ENCODE data around the gene EFNA1. TPM values are rescaled to one million over a fixed set of nuclear protein-coding genes. Genes with fewer than 3 reads are reported as not detected.
A peak's percentile ranks its signal among the peaks of the same experiment; 100 is the strongest.

Gene EFNA1
- total RNA-seq, 1 experiment from 2014 or later: 1.0 TPM

- TF ChIP-seq CTCF (conservative IDR thresholded peaks at IDR 0.05; ENCODE audit: low read depth, low read length) (no peak), EZH2 (IDR thresholded peaks at IDR 0.05; ENCODE audit: borderline replicate concordance, low read depth, low read length, poor library complexity, severe bottlenecking) (no peak)
- intact Hi-C loops (cut with micrococcal nuclease; ENCODE audit: unreplicated experiment): no loop called here
- POLR2A ChIA-PET (ENCODE audit: low non-redundant PET): interaction anchor here (0.5 kb wide), 1 partner anchor 11 kb away, joined by 5 read pairs; no protein-coding TSS in a partner anchor
Observed at GRCh38 chr1:155079210-155079486, 48.5 kb upstream of the EFNA1 start.

GRCh38 chr1:155079487-155080311 is 48.0 kb upstream of the EFNA1 start:
- peak overlapping the region; percentile 63 for H3K4me3 ChIP-seq (ENCODE audit: low read depth, low read length, poor library complexity, severe bottlenecking)
- ChIA-PET CTCF (interaction anchor here (1.1 kb wide), 1 partner anchor 16 kb away, joined by 3 read pairs; the partner anchor contains the start of gene EFNA4), POLR2A (ENCODE audit: low non-redundant PET) (no interaction called here)
- peak overlapping the region; percentile 55 for H3K27ac ChIP-seq (ENCODE audit: low read depth, low read length, poor library complexity, severe bottlenecking)
- no TSS peak for BruUV-seq (replicated peaks)
- H3K27me3 ChIP-seq (replicated peaks; ENCODE audit: insufficient read depth, low read depth, low read length, poor library complexity): peaks cover 23% of the 10 kb centered on the region
- intact Hi-C loops (cut with micrococcal nuclease; ENCODE audit: unreplicated experiment): loop anchor here (5.0 kb wide), 1 partner anchor 77 kb away; the partner anchor contains the start of gene ZBTB7B
- no peaks in the 10 kb centered on the region for H3K9me3 ChIP-seq (ENCODE audit: low read depth, low read length, poor library complexity, severe bottlenecking)
- no peak for DNase-seq (ENCODE audit: low spot score)
- TF ChIP-seq CTCF (conservative IDR thresholded peaks at IDR 0.05; ENCODE audit: low read depth, low read length) (no peak), EZH2 (IDR thresholded peaks at IDR 0.05; ENCODE audit: borderline replicate concordance, low read depth, low read length, poor library complexity, severe bottlenecking) (no peak)
- peaks cover 49% of the 10 kb centered on the region for H3K4me1 ChIP-seq (ENCODE audit: insufficient read depth, low read length, poor library complexity, severe bottlenecking)
- H3K36me3 ChIP-seq (ENCODE audit: insufficient read depth, low read length, poor library complexity, severe bottlenecking): no peaks in the 10 kb centered on the region

More at GRCh38 chr1:155079210-155079486, 48.5 kb upstream of the EFNA1 start:
- Histone ChIP-seq H3K27me3 (replicated peaks; ENCODE audit: insufficient read depth, low read depth, low read length, poor library complexity) (peaks cover 23% of the 10 kb centered on the region), H3K4me3 (ENCODE audit: low read depth, low read length, poor library complexity, severe bottlenecking) (peak overlapping the region; percentile 63), H3K36me3 (ENCODE audit: insufficient read depth, low read length, poor library complexity, severe bottlenecking) (no peaks in the 10 kb centered on the region), H3K4me1 (ENCODE audit: insufficient read depth, low read length, poor library complexity, severe bottlenecking) (peaks cover 44% of the 10 kb centered on the region), H3K27ac (ENCODE audit: low read depth, low read length, poor library complexity, severe bottlenecking) (peak overlapping the region; percentile 55), H3K9me3 (ENCODE audit: low read depth, low read length, poor library complexity, severe bottlenecking) (no peaks in the 10 kb centered on the region)
- CTCF ChIA-PET: interaction anchor here (0.6 to 1.1 kb wide), 2 partner anchors 16 to 38 kb away, joined by 3 to 6 read pairs; partner anchors contain the start of gene EFNA4
- BruUV-seq (replicated peaks): no TSS peak
- no peak for DNase-seq (ENCODE audit: low spot score)

- ChIA-PET POLR2A (ENCODE audit: low non-redundant PET) (no interaction called here), CTCF (interaction anchor here (0.6 to 1.5 kb wide), 3 partner anchors 11 to 64 kb away, joined by 3 to 5 read pairs (median 4); no protein-coding TSS in a partner anchor)
- BruUV-seq (replicated peaks): no TSS peak
- H3K4me1 ChIP-seq (ENCODE audit: insufficient read depth, low read length, poor library complexity, severe bottlenecking): peaks cover 51% of the 10 kb centered on the region
- DNase-seq (ENCODE audit: low spot score): peak; percentile 80
- TF ChIP-seq EZH2 (IDR thresholded peaks at IDR 0.05; ENCODE audit: borderline replicate concordance, low read depth, low read length, poor library complexity, severe bottlenecking): no peak
- TF ChIP-seq CTCF (conservative IDR thresholded peaks at IDR 0.05; ENCODE audit: low read depth, low read length): no peak
- H3K36me3 ChIP-seq (ENCODE audit: insufficient read depth, low read length, poor library complexity, severe bottlenecking): no peaks in the 10 kb centered on the region
- H3K4me3 ChIP-seq (ENCODE audit: low read depth, low read length, poor library complexity, severe bottlenecking): peak overlapping the region; percentile 63
- peak overlapping the region; percentile 14 for H3K27ac ChIP-seq (ENCODE audit: low read depth, low read length, poor library complexity, severe bottlenecking)
- no peaks in the 10 kb centered on the region for H3K9me3 ChIP-seq (ENCODE audit: low read depth, low read length, poor library complexity, severe bottlenecking)
- H3K27me3 ChIP-seq (replicated peaks; ENCODE audit: insufficient read depth, low read depth, low read length, poor library complexity): peaks cover 23% of the 10 kb centered on the region
- intact Hi-C loops (cut with micrococcal nuclease; ENCODE audit: unreplicated experiment): loop anchor here (5.0 kb wide), 1 partner anchor 78 kb away; the partner anchor contains the start of gene ZBTB7B
Observed at GRCh38 chr1:155080312-155081228, 47.1 kb upstream of the EFNA1 start.
